ENCODE data around the gene GNAS. TPM values are rescaled to one million over a fixed set of nuclear protein-coding genes. Genes with fewer than 3 reads are reported as not detected.
A peak's percentile ranks its signal among the peaks of the same experiment; 100 is the strongest.
"Not testable (repeated sequence)": the region's sequence is repeated elsewhere in the genome, so short reads cannot be mapped to it uniquely, and the experiment has no call there.

Gene GNAS
- 1,000 to 10,000 TPM; 1,850 to 2,253 (median 2,031) TPM for polyA plus RNA-seq (ENCODE audit: insufficient read length in 4 of 4)

DNA sequence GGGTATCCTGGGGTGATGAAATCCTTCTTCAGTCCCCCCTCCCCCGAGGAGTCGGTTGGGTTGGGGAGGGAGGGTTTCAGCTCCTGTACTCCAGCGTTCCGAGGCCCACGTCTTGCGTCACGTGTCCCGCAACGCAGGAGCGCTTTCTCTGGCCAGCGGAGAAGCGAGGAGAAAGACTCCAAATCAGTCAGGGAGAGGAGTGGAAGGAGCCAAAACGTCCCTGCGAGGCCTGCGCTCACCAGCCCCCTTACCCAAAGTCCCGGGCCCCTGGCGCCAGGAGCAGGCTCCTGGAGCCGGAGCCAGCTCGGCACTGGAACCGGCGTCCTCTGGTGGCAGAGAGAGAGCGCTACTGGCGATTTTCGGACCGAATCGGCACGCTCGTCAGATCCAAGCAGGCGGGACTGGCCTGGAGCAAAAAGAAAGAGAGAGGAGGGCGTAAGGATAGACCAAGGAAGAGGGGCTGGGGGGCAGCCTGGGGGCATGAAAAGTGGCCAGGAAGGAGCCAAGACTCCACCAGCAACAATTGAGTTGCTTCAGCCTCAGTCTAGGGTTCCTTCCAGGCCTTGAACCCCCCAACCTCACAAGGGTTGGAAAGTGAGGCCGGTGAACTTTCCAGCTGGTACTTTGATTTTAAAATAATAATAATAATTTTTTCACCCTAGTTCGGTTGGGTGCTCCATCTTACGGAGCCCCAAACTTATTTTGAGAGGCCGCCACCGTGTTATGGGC is at the start of gene GNAS:
Gene GNAS (plus strand): TSS at position 174 of the 729 bp plus-strand sequence.
- DNase-seq (ENCODE audit: low read depth in 4 of 4, low spot score in 2 of 4) = peak in 1 of 4 donors; percentile 43

DNA sequence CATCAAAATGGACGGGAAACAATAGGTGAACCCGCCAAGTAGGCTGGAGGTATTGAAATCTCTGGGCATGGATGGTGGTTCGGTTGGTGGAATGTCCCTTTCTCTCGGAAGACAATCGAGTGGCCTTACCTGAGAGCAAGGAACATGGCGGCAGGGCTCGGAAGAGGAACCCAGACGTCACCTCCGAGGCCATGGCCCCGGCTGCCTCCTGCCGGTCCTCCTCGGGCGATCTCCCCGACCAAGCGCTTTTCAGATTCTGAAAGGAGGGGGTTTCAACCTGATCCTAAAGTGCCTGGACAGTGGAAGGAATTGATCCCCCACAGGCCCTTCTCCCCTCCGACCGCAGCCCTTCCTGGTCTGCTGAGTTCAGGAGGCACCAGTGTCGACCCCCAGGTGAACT is 49.0 kb upstream of the GNAS start:
- DNase-seq (ENCODE audit: low read depth in 4 of 4, low spot score in 2 of 4) = no peak

DNA sequence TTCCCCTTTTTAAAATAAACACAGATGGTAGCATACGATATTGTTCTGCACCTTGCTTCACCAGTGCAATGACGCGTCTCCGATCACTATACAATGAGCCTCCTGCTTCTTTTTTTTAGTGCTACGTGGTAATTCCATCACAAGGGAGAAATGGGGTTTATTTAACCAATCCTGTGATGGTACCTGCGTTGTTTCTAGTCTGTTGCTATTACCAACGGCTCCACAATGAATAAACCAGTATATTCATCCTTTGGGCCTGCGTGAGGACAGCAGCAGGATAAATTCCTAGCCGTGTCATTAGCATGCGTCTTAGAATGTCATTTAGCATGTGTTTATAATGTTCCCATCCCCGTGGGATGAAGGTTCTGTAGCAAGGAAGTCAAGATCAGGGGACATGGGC is 44.7 kb upstream of the GNAS start:
- DNase-seq (ENCODE audit: low read depth in 4 of 4, low spot score in 2 of 4) = no peak

- DNase-seq (ENCODE audit: low read depth in 4 of 4, low spot score in 2 of 4) = no peak
Measured at GRCh38 chr20:58808271-58809046, 44.1 kb upstream of the GNAS start.

GRCh38 chr20:58810116-58810878 is 42.2 kb upstream of the GNAS start:
- no peak for DNase-seq (ENCODE audit: low read depth in 4 of 4, low spot score in 2 of 4)

- DNase-seq (ENCODE audit: low read depth in 4 of 4, low spot score in 2 of 4) = no peak
Measured at GRCh38 chr20:58810879-58811250, 41.7 kb upstream of the GNAS start.

DNA sequence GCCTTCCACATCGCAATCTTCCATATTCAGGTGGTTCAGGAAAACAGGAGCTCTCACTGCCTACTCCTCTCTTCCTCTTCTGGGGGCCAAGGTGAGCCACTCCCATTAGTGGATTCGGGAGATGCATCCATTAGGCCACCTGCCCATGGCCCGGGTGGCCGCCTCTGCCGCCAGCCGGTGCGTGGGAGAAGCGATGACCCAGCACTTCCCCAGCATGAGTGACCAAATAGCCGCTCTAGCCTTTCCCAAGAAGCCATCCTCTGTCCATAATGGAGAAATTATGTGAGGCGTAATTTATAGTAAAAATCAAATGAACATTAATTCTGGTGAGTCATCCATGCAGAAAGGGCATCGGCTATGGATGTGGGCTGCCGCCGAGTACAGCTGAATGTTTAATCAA is 41.2 kb upstream of the GNAS start:
- DNase-seq (ENCODE audit: low read depth in 4 of 4, low spot score in 2 of 4) = no peak

- no peak for DNase-seq (ENCODE audit: low read depth in 4 of 4, low spot score in 2 of 4)
Measured at GRCh38 chr20:58813369-58813768, 39.1 kb upstream of the GNAS start.

GRCh38 chr20:58815448-58815847 is 37.1 kb upstream of the GNAS start:
- DNase-seq (ENCODE audit: low read depth in 4 of 4, low spot score in 2 of 4) = no peak

DNA sequence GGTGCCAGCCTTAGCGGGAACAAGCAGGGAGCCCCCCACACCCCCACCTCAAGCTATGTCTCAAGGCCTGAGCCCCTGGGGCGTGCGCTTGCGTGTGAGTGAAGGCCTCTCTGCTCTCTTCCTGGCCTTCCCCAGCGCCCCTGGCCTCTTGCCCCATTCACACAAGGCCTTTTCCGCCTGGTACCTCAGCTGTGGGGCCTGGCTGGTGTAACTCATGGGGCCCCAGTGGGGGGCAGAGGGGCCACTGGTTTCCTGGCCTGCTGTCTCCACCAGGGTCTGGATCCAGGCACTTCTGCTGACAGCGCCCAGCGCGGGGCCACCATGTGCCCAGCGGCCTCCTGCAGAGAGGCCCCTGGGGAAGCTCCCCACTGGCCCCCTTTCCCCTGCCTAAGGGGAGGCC is 36.5 kb upstream of the GNAS start:
- DNase-seq (ENCODE audit: low read depth in 4 of 4, low spot score in 2 of 4) = no peak

DNA sequence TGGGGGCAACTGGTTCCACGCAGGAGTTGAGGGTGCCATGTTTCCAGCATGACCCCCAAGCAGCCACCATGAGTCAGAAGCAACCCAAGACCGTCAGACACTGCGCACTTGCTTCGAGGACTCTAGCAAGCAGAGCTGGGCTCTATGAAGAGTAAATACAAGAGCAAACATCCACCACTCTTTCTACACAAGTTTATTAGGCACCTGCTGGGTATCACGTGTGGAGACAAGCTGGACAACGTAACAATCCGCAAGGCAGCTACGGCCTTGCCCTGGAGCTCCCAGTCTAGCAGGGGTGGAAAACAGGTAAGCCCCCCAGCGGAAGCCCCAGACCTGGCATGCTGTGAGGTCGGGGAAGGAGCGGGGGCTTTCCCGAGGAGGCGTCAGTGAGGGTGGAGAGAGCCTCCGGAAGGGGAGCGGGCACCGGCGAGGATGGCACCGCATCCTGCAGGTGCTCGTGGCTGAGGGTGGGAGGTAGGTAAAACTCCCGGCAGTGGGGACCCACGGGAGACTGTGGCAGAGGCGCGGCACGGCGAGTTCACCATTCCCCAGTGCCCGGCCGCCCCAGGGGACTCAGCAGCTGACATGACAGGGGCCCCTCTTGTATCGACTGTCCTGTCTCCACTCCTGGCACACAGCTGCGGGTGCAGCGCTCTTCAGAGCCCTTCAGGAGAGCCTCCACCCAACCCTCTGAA is 35.4 kb upstream of the GNAS start:
- no peak for DNase-seq (ENCODE audit: low read depth in 4 of 4, low spot score in 2 of 4)

DNA sequence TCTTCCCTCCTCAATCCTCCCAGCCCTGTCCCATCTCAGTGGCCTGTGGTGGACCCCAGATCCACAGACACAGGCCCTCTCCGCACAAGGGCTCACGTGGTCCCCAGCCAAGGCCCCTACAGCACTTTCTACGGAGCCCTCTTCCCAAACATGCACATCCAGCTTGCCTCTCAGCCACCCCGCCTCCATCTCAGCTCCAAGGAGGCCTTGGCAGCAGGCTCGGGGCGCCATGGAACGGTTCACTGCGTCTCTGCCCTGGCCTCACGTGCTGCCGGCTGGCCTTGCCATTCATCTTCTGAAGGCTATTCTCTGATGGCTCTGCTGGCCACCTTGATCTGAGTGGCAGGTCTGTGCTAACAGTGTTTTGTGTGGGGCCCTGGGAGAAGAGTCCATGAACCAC is 34.8 kb upstream of the GNAS start:
- no peak for DNase-seq (ENCODE audit: low read depth in 4 of 4, low spot score in 2 of 4)

GRCh38 chr20:58818586-58819285 is 33.8 kb upstream of the GNAS start:
- DNase-seq (ENCODE audit: low read depth in 4 of 4, low spot score in 2 of 4) = no peak

GRCh38 chr20:58819921-58820320 is 32.6 kb upstream of the GNAS start:
- DNase-seq (ENCODE audit: low read depth in 4 of 4, low spot score in 2 of 4) = no peak

- DNase-seq (ENCODE audit: low read depth in 4 of 4, low spot score in 2 of 4) = not testable (repeated sequence)
Measured at GRCh38 chr20:58820515-58820914, 32.0 kb upstream of the GNAS start.

DNA sequence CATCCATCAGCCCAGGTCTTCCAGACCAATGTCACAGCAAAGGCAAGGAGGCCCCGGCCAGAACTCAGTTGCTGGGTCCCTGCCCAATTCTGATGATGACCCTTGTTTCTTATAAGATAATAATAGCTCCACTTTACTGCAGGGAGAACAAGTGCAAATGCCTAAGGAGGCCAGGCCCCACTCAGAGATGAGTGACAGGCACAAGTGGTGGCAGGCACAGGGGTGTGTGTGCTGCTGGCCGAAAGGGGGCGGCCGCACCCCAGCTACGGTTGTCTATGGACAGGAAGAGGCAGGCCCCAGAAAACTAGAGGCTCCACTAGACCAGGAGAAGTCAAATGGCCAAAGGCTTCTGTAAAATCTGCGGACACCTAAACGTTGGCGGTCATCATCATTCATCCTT is 30.4 kb upstream of the GNAS start:
- DNase-seq (ENCODE audit: low read depth in 4 of 4, low spot score in 2 of 4) = no peak

GRCh38 chr20:58822748-58823730 is 29.5 kb upstream of the GNAS start:
- DNase-seq (ENCODE audit: low read depth in 4 of 4, low spot score in 2 of 4) = no peak

- no peak for DNase-seq (ENCODE audit: low read depth in 4 of 4, low spot score in 2 of 4)
Measured at GRCh38 chr20:58824843-58825242, 27.7 kb upstream of the GNAS start.

DNA sequence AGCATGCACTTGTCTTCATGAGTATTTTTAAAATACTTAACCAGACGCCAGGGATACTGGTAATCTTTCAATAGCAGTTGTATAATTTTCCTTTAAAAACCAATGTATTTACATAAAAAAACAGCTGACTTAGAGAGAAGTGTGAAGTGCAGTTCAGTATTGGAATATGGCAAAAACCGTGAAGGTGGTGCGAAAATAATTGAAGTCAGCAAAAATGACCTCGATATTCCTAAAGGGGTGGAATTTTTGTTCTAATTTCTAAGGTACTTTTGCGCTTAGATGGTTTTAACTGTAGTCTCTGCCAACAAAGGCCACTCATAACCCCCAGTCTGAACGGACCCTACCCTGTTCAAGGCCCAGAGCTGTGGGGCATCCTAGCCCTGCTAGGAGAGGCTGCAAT is 27.1 kb upstream of the GNAS start:
- DNase-seq (ENCODE audit: low read depth in 4 of 4, low spot score in 2 of 4) = no peak

Data from left renal cortex interstitium (tissue), 4 donors.